T-helper 9 cell (primary cell): Measurements from ENCODE around the gene KRT71.

Source experiments
- DNase-seq: peaks from one replicate; pipeline ENCODE4 v3.0.0-alpha.2; 2020

The KRT71 gene

GRCh38 chr12:52535574-52535973, 17.4 kb downstream of the KRT71 start:
- DNase-seq = no peak

GRCh38 chr12:52534482-52534881, 18.5 kb downstream of the KRT71 start:
- no peak for DNase-seq

- DNase-seq = no peak
Observed at GRCh38 chr12:52533686-52534470, 19.1 kb downstream of the KRT71 start.

- DNase-seq = no peak
Observed at GRCh38 chr12:52532636-52533035, 20.3 kb downstream of the KRT71 start.

- no peak for DNase-seq
Observed at GRCh38 chr12:52531566-52532300, 21.2 kb downstream of the KRT71 start.

- no peak for DNase-seq
Observed at GRCh38 chr12:52530905-52531304, 22.0 kb downstream of the KRT71 start.

- no peak for DNase-seq
Observed at GRCh38 chr12:52530366-52530765, 22.6 kb downstream of the KRT71 start.

- no peak for DNase-seq
Observed at GRCh38 chr12:52529846-52530245, 23.1 kb downstream of the KRT71 start.

GRCh38 chr12:52529417-52529816, 23.5 kb downstream of the KRT71 start:
- DNase-seq = no peak

- DNase-seq = no peak
Observed at GRCh38 chr12:52528641-52529143, 24.3 kb downstream of the KRT71 start.

GRCh38 chr12:52527121-52527800, 25.7 kb downstream of the KRT71 start:
- no peak for DNase-seq

- DNase-seq = no peak
Observed at GRCh38 chr12:52526511-52526951, 26.4 kb downstream of the KRT71 start.

GRCh38 chr12:52525661-52526499, 27.1 kb downstream of the KRT71 start:
- no peak for DNase-seq

- no peak for DNase-seq
Observed at GRCh38 chr12:52524898-52525591, 27.9 kb downstream of the KRT71 start.

- no peak for DNase-seq
Observed at GRCh38 chr12:52524241-52524897, 28.6 kb downstream of the KRT71 start.

- DNase-seq = no peak
Observed at GRCh38 chr12:52523824-52524223, 29.1 kb downstream of the KRT71 start.

GRCh38 chr12:52522346-52523011, 30.5 kb downstream of the KRT71 start:
- DNase-seq = no peak

- no peak for DNase-seq
Observed at GRCh38 chr12:52521568-52522266, 31.2 kb downstream of the KRT71 start.

- no peak for DNase-seq
Observed at GRCh38 chr12:52521175-52521567, 31.8 kb downstream of the KRT71 start.
